Measurements from ENCODE around the gene PRIM2. TPM values are rescaled to one million over a fixed set of nuclear protein-coding genes. Genes with fewer than 3 reads are reported as not detected.
"Not testable (repeated sequence)": the region's sequence is repeated elsewhere in the genome, so short reads cannot be mapped to it uniquely, and the experiment has no call there.

Gene PRIM2
- total RNA-seq, 1 experiment from 2014 or later = 44.0 TPM

GRCh38 chr6:57432919-57433684 is 115.7 kb downstream of the PRIM2 start:
- Histone ChIP-seq H3K4me3 (replicated peaks in 1 of 2; ENCODE audit: low read depth in 1 of 2, low read length in 2 of 2) (no peak overlapping the region), H3K9me3 (ENCODE audit: control insufficient read depth in 1 of 2, insufficient read depth in 1 of 2, low read depth in 1 of 2, low read length in 2 of 2) (no peaks in the 10 kb centered on the region), H2AFZ (ENCODE audit: low read depth, low read length, poor library complexity, severe bottlenecking) (no peak overlapping the region), H3K4me1 (ENCODE audit: control insufficient read depth in 1 of 2, insufficient read depth in 2 of 2, low read length in 2 of 2) (no peaks in the 10 kb centered on the region; a peak in 1 of 4 replicates), H3K27me3 (ENCODE audit: insufficient read depth, low read length) (no peaks in the 10 kb centered on the region), H3K9me2 (ENCODE audit: insufficient read depth) (no peaks in the 10 kb centered on the region), H4K20me1 (ENCODE audit: insufficient read depth) (no peaks in the 10 kb centered on the region), H3K36me3 (ENCODE audit: control insufficient read depth in 1 of 2, insufficient read depth in 2 of 2, low read length in 2 of 2) (no peaks in the 10 kb centered on the region), H3K27ac (ENCODE audit: low read depth, low read length) (no peak overlapping the region), H3K9ac (ENCODE audit: low read length) (no peak overlapping the region), H3K4me2 (ENCODE audit: low read length) (no peak overlapping the region), H3K79me2 (ENCODE audit: insufficient read depth, low read length) (no peaks in the 10 kb centered on the region)
- ATAC-seq (no peak), DNase-seq (ENCODE audit: low read depth, low spot score) (no peak)
- intact Hi-C loops (cut with micrococcal nuclease) = no loop called here
- no peak for TF ChIP-seq MAX (IDR thresholded peaks at IDR 0.05)
- ChIA-PET CTCF (no interaction called here), POLR2A (no interaction called here), RAD21 (ENCODE audit: low non-redundant PET in 1 of 2, low total read pairs in 2 of 2, uncharacterized antibody in 2 of 2, unreplicated experiment in 2 of 2) (no interaction called here)
- no TSS peak for BruUV-seq (replicated peaks)

- H3K9me3 ChIP-seq (ENCODE audit: control insufficient read depth in 1 of 2, insufficient read depth in 1 of 2, low read depth in 1 of 2, low read length in 2 of 2); intact Hi-C loops (cut with micrococcal nuclease); H2AFZ ChIP-seq (ENCODE audit: low read depth, low read length, poor library complexity, severe bottlenecking); H4K20me1 ChIP-seq (ENCODE audit: insufficient read depth); CTCF ChIA-PET; ATAC-seq; H3K79me2 ChIP-seq (ENCODE audit: insufficient read depth, low read length); BruUV-seq (replicated peaks); H3K9ac ChIP-seq (ENCODE audit: low read length); H3K36me3 ChIP-seq (ENCODE audit: control insufficient read depth in 1 of 2, insufficient read depth in 2 of 2, low read length in 2 of 2); H3K4me1 ChIP-seq (ENCODE audit: control insufficient read depth in 1 of 2, insufficient read depth in 2 of 2, low read length in 2 of 2); H3K27me3 ChIP-seq (ENCODE audit: insufficient read depth, low read length); H3K4me3 ChIP-seq (replicated peaks in 1 of 2; ENCODE audit: low read depth in 1 of 2, low read length in 2 of 2); H3K9me2 ChIP-seq (ENCODE audit: insufficient read depth); H3K4me2 ChIP-seq (ENCODE audit: low read length); H3K27ac ChIP-seq (ENCODE audit: low read depth, low read length); POLR2A ChIA-PET; RAD21 ChIA-PET (ENCODE audit: low non-redundant PET in 1 of 2, low total read pairs in 2 of 2, uncharacterized antibody in 2 of 2, unreplicated experiment in 2 of 2); DNase-seq (ENCODE audit: low read depth, low spot score): not testable (repeated sequence)
Measured at GRCh38 chr6:57433790-57434189, 116.4 kb downstream of the PRIM2 start.

GRCh38 chr6:57434944-57435343 is 117.5 kb downstream of the PRIM2 start:
- H3K9me2 ChIP-seq (ENCODE audit: insufficient read depth) = no peaks in the 10 kb centered on the region
- no peaks in the 10 kb centered on the region; a peak in 1 of 4 replicates for H3K4me1 ChIP-seq (ENCODE audit: control insufficient read depth in 1 of 2, insufficient read depth in 2 of 2, low read length in 2 of 2)
- H4K20me1 ChIP-seq (ENCODE audit: insufficient read depth) = no peaks in the 10 kb centered on the region
- ChIA-PET RAD21 (ENCODE audit: low non-redundant PET in 1 of 2, low total read pairs in 2 of 2, uncharacterized antibody in 2 of 2, unreplicated experiment in 2 of 2) (no interaction called here), CTCF (no interaction called here), POLR2A (no interaction called here)
- no peak overlapping the region for H3K9ac ChIP-seq (ENCODE audit: low read length)
- no peak overlapping the region for H3K27ac ChIP-seq (ENCODE audit: low read depth, low read length)
- no peaks in the 10 kb centered on the region; the same call in 1 of the 2 replicates for H3K79me2 ChIP-seq (ENCODE audit: insufficient read depth, low read length)
- H2AFZ ChIP-seq (ENCODE audit: low read depth, low read length, poor library complexity, severe bottlenecking) = no peak overlapping the region
- H3K27me3 ChIP-seq (ENCODE audit: insufficient read depth, low read length) = no peaks in the 10 kb centered on the region
- DNase-seq (ENCODE audit: low read depth, low spot score) (no peak), ATAC-seq (no peak)
- H3K4me2 ChIP-seq (ENCODE audit: low read length) = no peak overlapping the region
- no TSS peak for BruUV-seq (replicated peaks)
- H3K9me3 ChIP-seq (ENCODE audit: control insufficient read depth in 1 of 2, insufficient read depth in 1 of 2, low read depth in 1 of 2, low read length in 2 of 2) = no peaks in the 10 kb centered on the region
- no peak overlapping the region for H3K4me3 ChIP-seq (replicated peaks in 1 of 2; ENCODE audit: low read depth in 1 of 2, low read length in 2 of 2)
- intact Hi-C loops (cut with micrococcal nuclease) = no loop called here
- H3K36me3 ChIP-seq (ENCODE audit: control insufficient read depth in 1 of 2, insufficient read depth in 2 of 2, low read length in 2 of 2) = no peaks in the 10 kb centered on the region
- no peak for TF ChIP-seq JUND (IDR thresholded peaks at IDR 0.05)
- no peak for TF ChIP-seq CEBPB (IDR thresholded peaks at IDR 0.05; ENCODE audit: low read depth)
- TF ChIP-seq TCF7L2 (IDR thresholded peaks at IDR 0.05; ENCODE audit: borderline replicate concordance, extremely low read depth, insufficient read depth, insufficient read length) = no peak
- no peak for TF ChIP-seq ELF1 (IDR thresholded peaks at IDR 0.05; ENCODE audit: borderline replicate concordance, low read depth)
- TF ChIP-seq REST (IDR thresholded peaks at IDR 0.05; ENCODE audit: low read depth) = no peak
- no peak for TF ChIP-seq EZH2 (IDR thresholded peaks at IDR 0.05)
- no peak for TF ChIP-seq EGR1 (IDR thresholded peaks at IDR 0.05; ENCODE audit: low read depth)
- TF ChIP-seq SRF (IDR thresholded peaks at IDR 0.05; ENCODE audit: low read depth) = no peak
- no peak for TF ChIP-seq SP1 (IDR thresholded peaks at IDR 0.05; ENCODE audit: low read depth)
- TF ChIP-seq POLR2AphosphoS5 (IDR thresholded peaks at IDR 0.05; ENCODE audit: low read depth, low read length) = no peak
- no peak for TF ChIP-seq POLR2A (IDR thresholded peaks at IDR 0.05; ENCODE audit: borderline replicate concordance, extremely low read depth, insufficient read depth, insufficient read length)

Measured in HCT116 (cell line).